MM.1S (cell line): ENCODE measurements around the gene ARHGAP44.
A peak's percentile ranks its signal among the peaks of the same experiment; 100 is the strongest.

ENCODE experiments used
- DNase-seq: peaks from one replicate; pipeline ENCODE4 v3.0.0-alpha.2; 2015
- H2AFZ ChIP-seq: fragments of 300-600 bp; sonication (generic); 2 replicates; pipeline ENCODE4 v1.6.0; 2016; ENCODE audit warnings: antibody characterized with exemption, low read length
- H3F3A ChIP-seq: fragments of 300-600 bp; sonication (generic); 2 replicates; pipeline ENCODE4 v1.6.1; 2016; ENCODE audit warnings: mild to moderate bottlenecking, antibody characterized with exemption, low read length, moderate library complexity, mixed read lengths; ENCODE audit not compliant: insufficient read depth
- H3K27ac ChIP-seq: fragments of 300-600 bp; sonication (generic); 2 replicates; pipeline ENCODE4 v1.5.1; 2016; ENCODE audit warnings: mild to moderate bottlenecking, low read length
- H3K27me3 ChIP-seq: fragments of 300-600 bp; sonication (generic); replicated peaks from 2 replicates; pipeline ENCODE4 v1.6.0; 2016; ENCODE audit warnings: low read length; ENCODE audit not compliant: insufficient read depth
- H3K36me3 ChIP-seq: fragments of 300-600 bp; sonication (generic); replicated peaks from 2 replicates; pipeline ENCODE4 v1.6.1; 2016; ENCODE audit warnings: mild to moderate bottlenecking, low read length, mixed read lengths; ENCODE audit not compliant: insufficient read depth
- H3K4me1 ChIP-seq: fragments of 300-600 bp; sonication (generic); 2 replicates; pipeline ENCODE4 v1.6.1; 2016; ENCODE audit warnings: low read length, mixed read lengths
- H3K4me2 ChIP-seq: fragments of 300-600 bp; sonication (generic); 2 replicates; pipeline ENCODE4 v1.6.0; 2016; ENCODE audit warnings: low read depth, low read length
- H3K4me3 ChIP-seq: fragments of 300-600 bp; sonication (generic); 2 replicates; pipeline ENCODE4 v1.5.1; 2016; ENCODE audit warnings: low read length, mixed read lengths
- H3K79me2 ChIP-seq: fragments of 300-600 bp; sonication (generic); 2 replicates; pipeline ENCODE4 v1.6.1; 2016; ENCODE audit warnings: mixed run types, low read length, mixed read lengths
- H3K9ac ChIP-seq: fragments of 300-600 bp; sonication (generic); 2 replicates; pipeline ENCODE4 v1.6.1; 2016; ENCODE audit warnings: low read length, mixed read lengths
- H3K9me2 ChIP-seq: fragments of 300-600 bp; sonication (generic); replicated peaks from 2 replicates; pipeline ENCODE4 v1.6.1; 2016; ENCODE audit warnings: mild to moderate bottlenecking, low read length, mixed read lengths; ENCODE audit not compliant: insufficient read depth
- H3K9me3 ChIP-seq: fragments of 300-600 bp; sonication (generic); replicated peaks from 2 replicates; pipeline ENCODE4 v1.6.1; 2016; ENCODE audit warnings: mild to moderate bottlenecking, low read length, mixed read lengths; ENCODE audit not compliant: insufficient read depth
- H4K20me1 ChIP-seq: fragments of 300-600 bp; sonication (generic); 2 replicates; pipeline ENCODE4 v1.6.1; 2016; ENCODE audit warnings: mild to moderate bottlenecking, low read length, moderate library complexity, mixed read lengths; ENCODE audit not compliant: insufficient read depth
- EZH2 ChIP-seq: fragments of 300-600 bp; sonication (generic); optimal IDR thresholded peaks from 2 replicates; pipeline ENCODE3; 2017; ENCODE audit warnings: low read depth, mild to moderate bottlenecking, antibody characterized with exemption, low read length, mixed read lengths
- EZH2phosphoT487 ChIP-seq: fragments of 300-600 bp; sonication (generic); IDR thresholded peaks from 2 replicates; pipeline ENCODE4 v1.6.1; 2018; ENCODE audit warnings: antibody characterized with exemption, low read length
- TF ChIP-seq, protein P1 (sequence below): fragments of 300-600 bp; sonication (generic); IDR thresholded peaks from 2 replicates; pipeline ENCODE4 v1.5.1; 2016; ENCODE audit warnings: antibody characterized with exemption, low read length, mixed read lengths

The ARHGAP44 gene

DNA sequence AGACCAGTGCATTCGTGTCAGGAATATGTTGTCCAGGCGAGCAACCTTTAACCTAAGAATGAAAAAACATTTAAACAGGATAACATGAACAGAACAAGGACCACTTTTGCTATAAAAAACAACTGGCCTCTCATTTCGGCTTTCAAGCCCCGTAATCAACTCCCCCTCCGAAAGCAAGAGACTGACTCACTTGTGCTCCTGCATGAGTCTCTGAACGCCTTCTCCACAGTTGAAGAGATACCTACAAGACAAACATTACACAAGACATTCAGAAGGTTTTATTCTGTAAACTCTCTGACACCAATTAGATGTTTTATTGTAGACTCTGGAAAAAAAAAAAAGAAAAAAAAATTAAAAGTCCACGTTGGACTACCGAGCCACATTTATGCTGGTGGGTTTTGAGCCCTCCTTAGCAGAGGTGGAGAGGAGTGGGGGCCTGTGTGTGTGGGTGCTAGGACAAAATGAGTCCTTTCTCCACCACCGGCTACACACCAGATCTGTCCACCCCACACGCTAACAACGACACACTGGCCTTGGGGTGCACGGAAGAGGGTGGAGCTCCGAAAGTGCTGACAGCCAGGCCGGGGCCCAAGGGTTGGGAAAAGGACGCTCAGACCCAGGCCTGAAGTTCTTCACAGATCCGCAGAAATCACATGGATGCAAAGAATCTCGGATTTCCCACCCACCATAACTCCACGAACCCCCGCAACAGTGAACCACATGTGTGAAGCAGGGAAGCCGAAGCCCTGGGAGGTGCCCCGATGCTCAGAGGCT is 227.8 kb downstream of the ARHGAP44 start:
- H3K27me3 ChIP-seq = no peaks in the 10 kb centered on the region
- no peak for DNase-seq
- H3F3A ChIP-seq = peaks cover 10% of the 10 kb centered on the region; the same call in 1 of the 2 replicates
- H3K9me3 ChIP-seq = no peaks in the 10 kb centered on the region
- peaks cover 9% of the 10 kb centered on the region; the same call in 1 of the 2 replicates for H3K4me1 ChIP-seq
- TF ChIP-seq, protein P1, sequence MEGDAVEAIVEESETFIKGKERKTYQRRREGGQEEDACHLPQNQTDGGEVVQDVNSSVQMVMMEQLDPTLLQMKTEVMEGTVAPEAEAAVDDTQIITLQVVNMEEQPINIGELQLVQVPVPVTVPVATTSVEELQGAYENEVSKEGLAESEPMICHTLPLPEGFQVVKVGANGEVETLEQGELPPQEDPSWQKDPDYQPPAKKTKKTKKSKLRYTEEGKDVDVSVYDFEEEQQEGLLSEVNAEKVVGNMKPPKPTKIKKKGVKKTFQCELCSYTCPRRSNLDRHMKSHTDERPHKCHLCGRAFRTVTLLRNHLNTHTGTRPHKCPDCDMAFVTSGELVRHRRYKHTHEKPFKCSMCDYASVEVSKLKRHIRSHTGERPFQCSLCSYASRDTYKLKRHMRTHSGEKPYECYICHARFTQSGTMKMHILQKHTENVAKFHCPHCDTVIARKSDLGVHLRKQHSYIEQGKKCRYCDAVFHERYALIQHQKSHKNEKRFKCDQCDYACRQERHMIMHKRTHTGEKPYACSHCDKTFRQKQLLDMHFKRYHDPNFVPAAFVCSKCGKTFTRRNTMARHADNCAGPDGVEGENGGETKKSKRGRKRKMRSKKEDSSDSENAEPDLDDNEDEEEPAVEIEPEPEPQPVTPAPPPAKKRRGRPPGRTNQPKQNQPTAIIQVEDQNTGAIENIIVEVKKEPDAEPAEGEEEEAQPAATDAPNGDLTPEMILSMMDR = no peak
- TF ChIP-seq EZH2phosphoT487 = no peak
- no peak for TF ChIP-seq EZH2
- H3K9me2 ChIP-seq = no peaks in the 10 kb centered on the region
- H3K9ac ChIP-seq = peak overlapping the region; percentile 87
- H3K4me3 ChIP-seq = peak overlapping the region; percentile 96
- H4K20me1 ChIP-seq = no peaks in the 10 kb centered on the region
- H3K4me2 ChIP-seq = peak overlapping the region; percentile 93
- peak overlapping the region; percentile 84; the same call in 1 of the 2 replicates for H3K27ac ChIP-seq
- peaks cover 34% of the 10 kb centered on the region for H3K79me2 ChIP-seq
- peak overlapping the region; percentile 60 for H2AFZ ChIP-seq
- H3K36me3 ChIP-seq = peaks cover 12% of the 10 kb centered on the region

DNA sequence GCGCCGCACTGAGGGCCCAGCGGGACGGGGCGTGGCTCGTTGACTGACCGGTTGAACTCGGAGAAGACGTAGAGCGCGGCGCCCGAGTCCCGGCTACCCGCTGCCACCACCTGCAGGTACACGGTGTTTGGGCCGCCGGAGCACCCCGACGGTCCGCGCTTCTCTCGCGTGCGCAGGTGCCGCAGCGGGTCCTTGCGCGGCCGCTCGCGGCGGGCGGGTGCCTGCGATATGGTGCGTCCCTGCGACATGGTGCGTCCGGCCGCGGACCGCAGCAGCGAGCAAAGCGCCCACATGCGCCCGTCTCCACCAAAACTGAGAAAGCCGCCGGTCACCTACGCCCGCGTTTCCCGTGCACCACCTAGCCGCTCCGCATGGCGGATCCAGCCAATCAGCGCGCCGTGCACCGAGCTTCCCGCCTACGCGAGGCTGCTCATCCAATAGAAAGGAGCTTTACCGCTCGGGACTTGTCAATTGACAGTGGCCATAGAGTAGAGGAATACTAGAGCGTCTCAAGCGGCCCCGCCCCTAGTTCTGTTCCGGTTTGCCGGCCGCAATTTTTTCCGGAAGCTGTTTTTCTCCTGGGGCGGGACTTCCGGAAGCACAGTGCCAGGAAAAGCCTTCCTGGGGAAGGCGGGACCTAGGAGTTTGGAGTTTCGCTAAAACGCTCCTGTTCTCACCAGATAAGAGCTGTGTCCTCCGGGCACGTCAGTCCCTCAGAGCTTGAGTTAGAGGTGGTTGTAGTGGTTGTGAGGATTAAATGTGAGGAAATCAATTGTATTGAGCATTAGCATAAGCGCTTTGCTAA is 228.6 kb downstream of the ARHGAP44 start, which contains the start of gene ELAC2:
Gene ELAC2, minus strand, starts transcription at position 373 of the 805 bp plus-strand sequence. Its CDS starts 80 bp downstream, at position 293.
- peak; percentile 98 for DNase-seq
- peak within 1 kb of the TSS; percentile 93 for H2AFZ ChIP-seq
- peaks cover 10% of the 10 kb centered on the region for H3K36me3 ChIP-seq
- H3K79me2 ChIP-seq = peaks cover 32% of the 10 kb centered on the region
- H3K27me3 ChIP-seq = no peaks in the 10 kb centered on the region
- no peak for TF ChIP-seq EZH2phosphoT487
- TF ChIP-seq, protein P1 = peak; percentile 26
- H3K4me3 ChIP-seq = peak within 1 kb of the TSS; percentile 96
- no peaks in the 10 kb centered on the region for H3K9me3 ChIP-seq
- H4K20me1 ChIP-seq = no peaks in the 10 kb centered on the region
- H3K9ac ChIP-seq = peak within 1 kb of the TSS; percentile 87
- H3K27ac ChIP-seq = peak within 1 kb of the TSS; percentile 84
- H3K4me2 ChIP-seq = peak within 1 kb of the TSS; percentile 93
- peaks cover 10% of the 10 kb centered on the region; the same call in 1 of the 2 replicates for H3F3A ChIP-seq
- H3K9me2 ChIP-seq = no peaks in the 10 kb centered on the region
- peaks cover 9% of the 10 kb centered on the region; the same call in 1 of the 2 replicates for H3K4me1 ChIP-seq

DNA sequence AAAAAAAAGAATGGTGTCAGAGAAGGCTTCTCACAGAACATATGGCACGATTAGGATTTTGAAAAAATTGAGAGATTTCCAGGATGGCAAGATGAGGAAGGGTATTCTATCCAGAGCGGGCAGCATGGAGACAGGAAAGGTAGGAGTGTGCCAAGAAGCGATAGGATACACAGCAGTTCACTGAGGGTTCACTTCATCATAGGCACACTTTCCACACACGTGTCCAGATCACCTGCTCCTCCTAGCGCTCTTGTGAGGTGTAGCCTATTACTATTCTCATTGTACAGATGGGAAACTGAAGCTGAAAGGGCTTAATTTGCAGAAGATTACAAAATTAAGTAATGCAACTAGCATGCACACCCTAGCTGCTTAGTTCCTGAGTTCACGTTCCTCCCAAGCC is 234.7 kb downstream of the ARHGAP44 start:
- H3K9me2 ChIP-seq = no peaks in the 10 kb centered on the region
- no peaks in the 10 kb centered on the region for H3K36me3 ChIP-seq
- no peaks in the 10 kb centered on the region for H3K79me2 ChIP-seq
- H3K4me1 ChIP-seq = no peaks in the 10 kb centered on the region
- DNase-seq = no peak
- H3K9me3 ChIP-seq = no peaks in the 10 kb centered on the region
- TF ChIP-seq, protein P1 = no peak
- no peak for TF ChIP-seq EZH2
- TF ChIP-seq EZH2phosphoT487 = no peak
- H4K20me1 ChIP-seq = no peaks in the 10 kb centered on the region
- no peaks in the 10 kb centered on the region for H3K27me3 ChIP-seq
- peak overlapping the region; percentile 61; the same call in 1 of the 2 replicates for H3K4me3 ChIP-seq
- no peak overlapping the region for H3K27ac ChIP-seq
- peak overlapping the region; percentile 91; the same call in 1 of the 2 replicates for H3K4me2 ChIP-seq
- H3K9ac ChIP-seq = no peak overlapping the region
- H2AFZ ChIP-seq = peak overlapping the region; percentile 94
- H3F3A ChIP-seq = no peaks in the 10 kb centered on the region
